HG02943 (cell line): ENCODE data around the gene PPP1R3D.
"Not testable (repeated sequence)": the region's sequence is repeated elsewhere in the genome, so short reads cannot be mapped to it uniquely, and the experiment has no call there.

Experiments
- ATAC-seq: cut with Tn5 transposase; IDR thresholded peaks from one replicate; pipeline ENCODE4 v1.9.1; 2021; ENCODE audit warnings: mild to moderate bottlenecking, low read depth, moderate library complexity; ENCODE audit not compliant: unreplicated experiment

The PPP1R3D gene

DNA sequence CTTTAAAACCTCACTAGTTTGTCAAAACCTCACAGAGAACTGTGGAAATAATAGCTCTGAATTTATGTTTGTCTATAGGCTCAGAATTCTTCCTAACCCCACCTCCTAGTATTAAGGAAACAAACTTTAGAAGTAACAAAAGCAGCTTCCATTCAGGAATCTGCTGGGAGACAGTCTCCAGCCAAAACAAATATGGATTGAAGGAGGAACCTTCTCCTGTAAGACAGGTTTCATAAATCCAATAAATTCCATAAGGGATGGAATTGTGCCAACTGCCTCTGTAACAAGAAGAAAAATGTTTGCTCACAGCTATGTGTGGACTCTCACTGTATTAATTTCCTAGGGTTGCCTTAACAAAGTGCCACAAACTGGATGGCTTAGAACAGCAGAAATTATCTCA is 14.2 kb downstream of the PPP1R3D start:
- no peak for ATAC-seq

DNA sequence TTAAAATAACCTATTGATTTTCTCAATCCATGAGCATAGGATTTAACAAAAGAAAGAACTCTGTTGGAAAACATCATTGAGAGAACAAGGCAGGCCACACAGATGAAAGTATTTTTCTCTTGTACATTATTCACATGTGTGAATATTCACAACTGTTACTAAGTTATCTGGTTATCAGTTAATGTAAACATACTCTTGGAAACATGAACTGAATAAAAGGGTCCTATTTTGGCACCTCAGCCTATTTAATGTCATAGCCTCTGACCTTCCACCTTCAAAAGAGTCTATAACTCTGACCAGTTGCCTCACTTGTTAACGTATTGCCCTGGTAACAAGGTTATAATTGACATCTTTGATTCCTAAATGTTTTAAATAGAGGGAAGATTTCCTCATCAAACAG is 14.7 kb downstream of the PPP1R3D start:
- no peak for ATAC-seq

GRCh38 chr20:59923514-59923913 is 16.6 kb downstream of the PPP1R3D start:
- no peak for ATAC-seq

DNA sequence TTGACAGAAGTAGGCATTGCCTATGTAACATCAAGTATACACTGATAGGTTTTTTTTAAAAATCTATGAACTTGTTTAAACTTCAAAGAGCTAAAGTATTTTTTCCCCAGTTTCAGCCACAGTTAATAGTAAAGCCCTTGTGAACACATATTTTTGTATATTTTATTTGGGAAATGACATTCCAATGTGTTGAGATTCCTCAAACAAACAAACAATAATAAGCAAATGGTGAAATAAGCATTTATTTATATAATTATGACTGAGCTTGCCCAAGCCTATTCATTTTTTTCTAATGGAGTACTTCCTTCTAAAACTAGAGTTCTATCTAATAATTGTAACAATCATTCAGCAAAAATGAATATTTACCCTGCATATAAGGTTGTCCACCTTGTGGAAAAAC is 19.2 kb downstream of the PPP1R3D start:
- ATAC-seq, result no peak

- no peak for ATAC-seq
Observed at GRCh38 chr20:59912609-59913008, 27.5 kb downstream of the PPP1R3D start.

DNA sequence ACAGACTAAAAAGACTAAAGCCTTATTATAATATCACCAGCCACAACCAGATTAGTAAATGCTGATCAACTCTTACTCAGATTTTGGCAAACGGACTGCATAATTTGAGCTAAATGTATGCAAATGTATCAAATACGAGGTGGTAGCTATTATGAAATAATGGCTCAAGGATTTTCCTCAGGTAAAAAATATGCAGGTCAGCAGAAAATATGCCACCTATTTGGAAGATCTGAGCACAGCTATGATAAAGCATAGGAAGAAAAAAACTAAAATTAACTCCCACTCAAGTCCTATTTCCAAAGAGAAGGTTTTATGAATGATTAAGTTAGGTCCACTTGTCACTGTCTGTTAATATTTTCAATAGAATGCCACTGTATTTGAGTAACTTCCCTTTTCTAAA is 29.1 kb downstream of the PPP1R3D start:
- no peak for ATAC-seq

- ATAC-seq, result no peak
Observed at GRCh38 chr20:59908855-59909254, 31.2 kb downstream of the PPP1R3D start.

DNA sequence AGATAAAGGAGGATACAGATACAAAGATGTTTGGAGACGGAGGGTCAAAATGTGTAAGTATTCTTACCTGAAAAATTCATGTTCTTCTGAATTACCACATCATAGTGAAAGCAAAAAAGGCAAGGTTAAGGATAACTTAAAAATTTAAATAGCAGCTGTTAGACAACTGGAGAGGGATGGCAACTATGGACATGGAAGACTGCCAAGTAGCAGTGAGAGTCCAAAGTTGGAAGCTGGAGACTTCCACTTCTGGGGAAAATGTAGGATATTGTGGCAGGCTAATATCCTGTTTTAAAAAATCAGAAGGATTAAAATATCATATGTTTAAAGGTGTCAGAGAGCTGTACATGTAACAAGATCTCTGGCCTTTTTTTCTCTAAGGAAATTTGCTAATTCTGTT is 36.5 kb downstream of the PPP1R3D start:
- ATAC-seq, result no peak

GRCh38 chr20:59902470-59902869 is 37.6 kb downstream of the PPP1R3D start:
- ATAC-seq, result no peak

DNA sequence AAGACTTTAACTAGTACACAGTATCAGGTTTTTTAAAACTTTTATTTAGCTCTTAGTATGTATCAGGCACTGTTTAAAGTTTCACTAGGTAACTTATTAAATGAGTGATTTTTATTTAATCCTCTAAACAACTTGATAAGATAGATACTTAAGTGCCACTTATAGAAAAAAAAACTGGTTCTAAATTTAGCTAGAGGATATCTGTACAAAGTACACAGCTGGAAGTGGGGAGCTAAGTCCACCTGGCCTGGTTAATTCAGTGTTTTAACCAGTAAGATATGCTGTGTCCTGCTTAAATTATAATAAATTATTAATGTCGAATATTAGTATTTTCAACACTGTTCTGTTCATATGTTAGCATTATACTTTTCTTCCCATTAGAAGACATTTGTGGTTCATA is 44.2 kb downstream of the PPP1R3D start:
- no peak for ATAC-seq

- no peak for ATAC-seq
Observed at GRCh38 chr20:59891581-59891980, 48.5 kb downstream of the PPP1R3D start.

- not testable (repeated sequence) for ATAC-seq
Observed at GRCh38 chr20:59890035-59890434, 50.1 kb downstream of the PPP1R3D start.

GRCh38 chr20:59888050-59888449 is 52.1 kb downstream of the PPP1R3D start:
- no peak for ATAC-seq
